CD4-positive, alpha-beta T cell (primary cell): ENCODE results near the gene SNX24. TPM values are rescaled to one million over a fixed set of nuclear protein-coding genes. Genes with fewer than 3 reads are reported as not detected.

Experiments
- ATAC-seq: fragments of 200-7000 bp; cut with Tn5 transposase; one replicate; pipeline ENCODE4 v1.10.0; 2022; ENCODE audit warnings: mild to moderate bottlenecking; ENCODE audit not compliant: poor library complexity
- CTCF ChIA-PET: fragments of 350-600 bp; sonication (Branson Sonifier 250); formaldehyde crosslinking; loops from one replicate; lab custom pipeline; 2021; ENCODE audit warnings: antibody characterized with exemption, inconsistent platforms; lab: Charles Lee
- POLR2A ChIA-PET: fragments of 350-600 bp; sonication (Branson Sonifier 250); formaldehyde crosslinking; loops from one replicate; lab custom pipeline; 2021; ENCODE audit warnings: antibody characterized with exemption, inconsistent platforms; lab: Charles Lee
- DNase-seq, 14 experiments: peaks; one replicate each; pipeline ENCODE4 v3.0.0-alpha.2; 2013 to 2020; ENCODE audit warnings: mixed read lengths in 2 of 14
- H3K27ac ChIP-seq, 2 donors: one replicate each; pipeline versions ENCODE4 v1.5.1 to v1.7.0; 2013; ENCODE audit warnings: low read length in 2 of 2, low read depth in 1 of 2, mild to moderate bottlenecking in 1 of 2
- H3K27me3 ChIP-seq, 2 experiments: 1 replicate in 1 of 2; 2 replicates in 1 of 2; pipeline versions ENCODE4 v1.6.1 to v1.7.0; 2013; ENCODE audit warnings: low read length in 2 of 2, control low read depth in 1 of 2, mild to moderate bottlenecking in 1 of 2, moderate library complexity in 1 of 2; ENCODE audit not compliant: insufficient read depth in 2 of 2, control insufficient read depth in 1 of 2
- H3K36me3 ChIP-seq: one replicate; pipeline ENCODE4 v1.6.1; 2013; ENCODE audit warnings: low read length, control low read depth; ENCODE audit not compliant: insufficient read depth
- H3K4me1 ChIP-seq: one replicate; pipeline ENCODE4 v1.6.1; 2013; ENCODE audit warnings: low read length, control low read depth; ENCODE audit not compliant: insufficient read depth
- H3K4me3 ChIP-seq: one replicate; pipeline ENCODE4 v1.5.1; 2013; ENCODE audit warnings: mild to moderate bottlenecking, low read length, moderate library complexity
- H3K9me3 ChIP-seq, 2 experiments: 1 replicate in 1 of 2; 2 replicates in 1 of 2; pipeline versions ENCODE4 v1.6.1 to v1.7.0; 2013; ENCODE audit warnings: low read length in 2 of 2, mild to moderate bottlenecking in 2 of 2, control low read depth in 1 of 2, moderate library complexity in 1 of 2; ENCODE audit not compliant: control insufficient read depth in 1 of 2, insufficient read depth in 1 of 2
- H3K27ac Mint-ChIP-seq: one replicate; pipeline ENCODE4 v1.8.0; 2020; ENCODE audit warnings: mixed read lengths
- H3K27me3 Mint-ChIP-seq: one replicate; pipeline ENCODE4 v1.8.0; 2021; ENCODE audit warnings: mixed read lengths
- H3K36me3 Mint-ChIP-seq: one replicate; pipeline ENCODE4 v1.8.0; 2021; ENCODE audit warnings: low read depth, mixed read lengths
- H3K4me1 Mint-ChIP-seq: one replicate; pipeline ENCODE4 v1.8.0; 2021; ENCODE audit warnings: low read depth, mixed read lengths
- H3K4me3 Mint-ChIP-seq: one replicate; pipeline ENCODE4 v1.8.0; 2020; ENCODE audit warnings: mild to moderate bottlenecking, mixed read lengths
- H3K9me3 Mint-ChIP-seq: one replicate; pipeline ENCODE4 v1.8.0; 2020; ENCODE audit warnings: mixed read lengths
- CTCF ChIP-seq: fragments of 200-600 bp; IDR thresholded peaks from one replicate; pipeline ENCODE4 v1.8.0; 2022; ENCODE audit warnings: antibody characterized with exemption, mild to moderate bottlenecking
- intact Hi-C, 2 experiments: fragments of 100-400 bp; cut with DNase I in 1 of 2; cut with micrococcal nuclease in 1 of 2; formaldehyde crosslinking; loops; one replicate each; pipeline versions ENCODE4 v1.15.1 to v1.9.0; 2023 to 2025; cut with DNase I, micrococcal nuclease
- total RNA-seq, 174 experiments: library from RNA in 2 of 174; stranded (reverse) in 2 of 174; gene quantifications; one replicate each; pipeline ENCODE4 v1.2.3 and lab custom pipeline; 2021 to 2026

Gene SNX24
- total RNA-seq, 2 experiments from 2014 or later: 2.3 to 3.0 TPM

GRCh38 chr5:122937914-122938313 is 92.5 kb downstream of the SNX24 start:
- POLR2A ChIA-PET: no interaction called here
- Mint-ChIP-seq H3K27me3 (no peaks in the 10 kb centered on the region), H3K36me3 (peaks cover 5% of the 10 kb centered on the region), H3K27ac (no peak overlapping the region), H3K4me3 (no peak overlapping the region), H3K4me1 (no peaks in the 10 kb centered on the region), H3K9me3 (no peaks in the 10 kb centered on the region)
- Histone ChIP-seq H3K27ac (no peak overlapping the region), H3K27me3 (no peaks in the 10 kb centered on the region), H3K4me3 (no peak overlapping the region), H3K4me1 (no peaks in the 10 kb centered on the region), H3K36me3 (no peaks in the 10 kb centered on the region), H3K9me3 (no peaks in the 10 kb centered on the region)
- DNase-seq (no peak), ATAC-seq (no peak)
- intact Hi-C loops: no loop called here
- TF ChIP-seq CTCF: no peak
- CTCF ChIA-PET: no interaction called here

- Histone ChIP-seq H3K9me3 (no peaks in the 10 kb centered on the region), H3K4me3 (no peak overlapping the region), H3K36me3 (no peaks in the 10 kb centered on the region), H3K4me1 (no peaks in the 10 kb centered on the region), H3K27me3 (no peaks in the 10 kb centered on the region), H3K27ac (no peak overlapping the region)
- Mint-ChIP-seq H3K4me1 (peaks cover 5% of the 10 kb centered on the region), H3K4me3 (no peak overlapping the region), H3K27me3 (no peaks in the 10 kb centered on the region), H3K9me3 (no peaks in the 10 kb centered on the region), H3K36me3 (peaks cover 5% of the 10 kb centered on the region), H3K27ac (no peak overlapping the region)
- DNase-seq (no peak), ATAC-seq (no peak)
- POLR2A ChIA-PET: no interaction called here
- no peak for TF ChIP-seq CTCF
- intact Hi-C loops: no loop called here
- CTCF ChIA-PET: no interaction called here
These were observed 95.5 kb downstream of the SNX24 start for GRCh38 chr5:122940890-122941289.

- no peaks in the 10 kb centered on the region for H3K9me3 ChIP-seq
- Mint-ChIP-seq H3K9me3 (no peaks in the 10 kb centered on the region), H3K27ac (no peak overlapping the region), H3K4me1 (peaks cover 5% of the 10 kb centered on the region), H3K4me3 (no peak overlapping the region), H3K36me3 (peaks cover 5% of the 10 kb centered on the region), H3K27me3 (no peaks in the 10 kb centered on the region)
- no peak for ATAC-seq
- no peak overlapping the region for H3K4me3 ChIP-seq
- POLR2A ChIA-PET: no interaction called here
- no peaks in the 10 kb centered on the region for H3K4me1 ChIP-seq
- DNase-seq: no peak
- H3K27me3 ChIP-seq: no peaks in the 10 kb centered on the region
- no peak for TF ChIP-seq CTCF
- intact Hi-C loops: no loop called here
- H3K27ac ChIP-seq: no peak overlapping the region
- H3K36me3 ChIP-seq: no peaks in the 10 kb centered on the region
- CTCF ChIA-PET: no interaction called here
These were observed 96.3 kb downstream of the SNX24 start for GRCh38 chr5:122941737-122942136.
